Stimulated activated naive CD8-positive, alpha-beta T cell treated with anti-CD3 and anti-CD28 coated beads, Interleukin-15, Interleukin-2, amounts not matched to agents 100 ng/mL and 50 ng/mL, for 24 hours (primary cell): ENCODE results near the gene CDC16.

ENCODE experiments used
- H3K27ac Mint-ChIP-seq: one replicate; pipeline ENCODE4 v1.8.0; 2021; ENCODE audit warnings: mild to moderate bottlenecking, mixed read lengths
- H3K27me3 Mint-ChIP-seq: one replicate; pipeline ENCODE4 v1.8.0; 2021; ENCODE audit warnings: mixed read lengths
- H3K36me3 Mint-ChIP-seq: one replicate; pipeline ENCODE4 v1.8.0; 2021; ENCODE audit warnings: low read depth, mixed read lengths
- H3K4me1 Mint-ChIP-seq: one replicate; pipeline ENCODE4 v1.8.0; 2021; ENCODE audit warnings: low read depth, mixed read lengths
- H3K4me3 Mint-ChIP-seq: one replicate; pipeline ENCODE4 v1.8.0; 2021; ENCODE audit warnings: mild to moderate bottlenecking, mixed read lengths
- H3K9me3 Mint-ChIP-seq: one replicate; pipeline ENCODE4 v1.8.0; 2021; ENCODE audit warnings: mixed read lengths

Gene CDC16

DNA sequence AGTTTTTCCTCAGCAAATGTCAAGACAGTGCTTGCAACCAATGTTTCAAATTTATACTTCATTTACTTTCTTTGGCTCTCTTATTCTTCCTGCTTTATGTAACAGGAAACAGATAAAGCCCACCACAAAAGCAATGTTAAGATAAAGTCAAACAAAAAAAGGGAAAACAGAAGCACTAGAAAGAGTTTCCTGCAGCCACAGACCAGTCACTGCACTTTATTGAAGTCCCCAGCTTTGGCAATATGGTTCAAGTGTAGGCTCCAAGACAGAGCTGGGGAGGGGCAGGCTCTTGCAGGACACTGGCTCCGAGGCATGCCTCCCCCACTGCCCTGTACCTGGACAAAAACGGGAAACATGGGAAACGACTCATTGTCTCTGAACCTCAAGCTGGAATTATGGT is 15.3 kb upstream of the CDC16 start:
- Mint-ChIP-seq H3K4me3 (no peak overlapping the region), H3K4me1 (peaks cover 52% of the 10 kb centered on the region), H3K36me3 (no peaks in the 10 kb centered on the region), H3K27ac (no peak overlapping the region), H3K27me3 (no peaks in the 10 kb centered on the region), H3K9me3 (no peaks in the 10 kb centered on the region)

DNA sequence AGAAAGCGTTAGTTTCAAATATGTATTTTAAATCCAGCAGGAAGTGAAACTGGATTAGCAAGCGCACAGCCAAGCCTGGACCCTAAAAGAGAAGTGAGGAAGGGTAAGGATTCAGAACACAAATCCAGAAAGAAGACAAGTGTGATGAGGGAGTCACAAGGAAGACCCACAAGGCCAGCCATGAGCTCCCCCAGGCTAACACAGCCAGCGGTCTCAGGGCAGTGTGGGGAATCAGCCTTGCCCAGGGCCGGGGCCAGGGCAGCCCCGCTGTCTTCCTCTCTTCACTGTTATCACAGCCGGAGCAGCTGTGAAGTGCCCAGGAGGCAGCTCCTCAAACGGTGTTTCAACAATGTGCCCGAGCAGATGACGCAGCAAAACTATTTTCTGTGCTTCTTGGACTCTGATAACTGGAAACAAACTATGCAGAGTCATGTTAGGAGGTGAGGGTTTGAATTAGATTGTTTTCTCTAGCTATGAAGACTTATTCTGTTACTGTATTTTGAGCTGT is 12.2 kb upstream of the CDC16 start:
- peak overlapping the region; percentile 18 for H3K27ac Mint-ChIP-seq
- H3K4me1 Mint-ChIP-seq = peaks cover 81% of the 10 kb centered on the region
- H3K27me3 Mint-ChIP-seq = no peaks in the 10 kb centered on the region
- H3K4me3 Mint-ChIP-seq = no peak overlapping the region
- no peaks in the 10 kb centered on the region for H3K9me3 Mint-ChIP-seq
- no peaks in the 10 kb centered on the region for H3K36me3 Mint-ChIP-seq

DNA sequence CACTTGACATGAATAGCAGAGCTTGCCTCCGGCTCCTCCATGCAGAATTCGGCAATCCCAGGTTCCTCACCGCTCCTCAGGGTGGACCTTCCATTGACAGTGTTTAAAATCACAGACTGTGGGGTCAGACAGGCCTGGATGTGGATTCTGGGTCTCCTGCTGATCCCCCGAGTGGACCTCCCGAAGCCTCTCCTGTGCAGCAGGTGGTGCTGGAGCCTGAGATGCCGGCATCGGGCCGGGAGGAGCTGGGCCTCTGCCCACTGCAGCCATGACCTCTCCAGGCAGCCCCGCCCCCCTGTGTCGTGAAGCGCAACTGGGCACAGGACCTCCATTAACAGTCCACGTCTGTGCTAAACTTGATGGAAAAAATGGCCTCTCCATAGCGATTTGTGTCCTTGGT is 10.5 kb upstream of the CDC16 start:
- H3K36me3 Mint-ChIP-seq = no peaks in the 10 kb centered on the region
- no peaks in the 10 kb centered on the region for H3K27me3 Mint-ChIP-seq
- H3K4me3 Mint-ChIP-seq = no peak overlapping the region
- peaks cover 70% of the 10 kb centered on the region for H3K4me1 Mint-ChIP-seq
- no peak overlapping the region for H3K27ac Mint-ChIP-seq
- H3K9me3 Mint-ChIP-seq = no peaks in the 10 kb centered on the region

DNA sequence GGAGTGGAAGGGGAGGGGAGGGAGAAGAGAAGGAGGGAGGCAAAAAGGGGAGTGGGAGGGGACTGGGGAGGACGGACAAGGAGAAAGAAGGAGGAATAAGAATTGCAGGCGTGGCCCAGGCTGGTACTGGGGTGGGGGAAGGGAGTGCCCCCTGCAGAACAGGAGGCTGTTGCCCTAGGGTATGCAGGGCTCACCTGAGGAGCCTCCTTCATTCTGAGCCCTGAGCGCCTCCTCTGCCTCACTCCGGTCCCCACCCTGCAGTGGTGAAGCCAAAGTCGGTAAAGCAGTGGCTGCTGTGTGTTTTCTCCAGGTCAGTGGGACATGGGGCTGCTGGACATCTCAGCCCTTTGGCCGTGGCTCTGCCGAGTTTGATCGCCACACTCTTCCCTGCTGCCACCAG is 9.1 kb upstream of the CDC16 start:
- Mint-ChIP-seq H3K27me3 (peaks cover 6% of the 10 kb centered on the region), H3K9me3 (no peaks in the 10 kb centered on the region), H3K27ac (no peak overlapping the region), H3K4me1 (peaks cover 57% of the 10 kb centered on the region), H3K36me3 (no peaks in the 10 kb centered on the region), H3K4me3 (no peak overlapping the region)

DNA sequence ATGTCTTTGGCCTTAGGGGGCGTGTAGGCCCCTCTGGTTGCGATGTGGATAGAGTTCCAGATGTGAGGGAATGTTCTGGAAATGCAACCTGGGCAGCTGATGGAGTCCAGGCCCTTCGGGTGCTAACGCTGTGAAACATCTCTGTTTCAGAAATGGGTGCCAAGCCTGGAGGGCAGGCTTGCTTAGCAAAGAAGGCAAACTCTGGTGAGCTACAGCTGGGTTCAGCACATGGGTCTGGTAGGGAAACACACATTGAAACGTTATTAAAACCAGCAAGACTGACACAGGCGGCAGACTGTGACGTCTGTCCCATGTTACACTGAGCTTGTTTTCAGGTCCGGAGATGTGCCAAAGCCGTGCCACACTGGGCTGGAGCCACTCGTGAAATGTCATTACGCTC is 8.6 kb upstream of the CDC16 start:
- H3K27ac Mint-ChIP-seq = no peak overlapping the region

DNA sequence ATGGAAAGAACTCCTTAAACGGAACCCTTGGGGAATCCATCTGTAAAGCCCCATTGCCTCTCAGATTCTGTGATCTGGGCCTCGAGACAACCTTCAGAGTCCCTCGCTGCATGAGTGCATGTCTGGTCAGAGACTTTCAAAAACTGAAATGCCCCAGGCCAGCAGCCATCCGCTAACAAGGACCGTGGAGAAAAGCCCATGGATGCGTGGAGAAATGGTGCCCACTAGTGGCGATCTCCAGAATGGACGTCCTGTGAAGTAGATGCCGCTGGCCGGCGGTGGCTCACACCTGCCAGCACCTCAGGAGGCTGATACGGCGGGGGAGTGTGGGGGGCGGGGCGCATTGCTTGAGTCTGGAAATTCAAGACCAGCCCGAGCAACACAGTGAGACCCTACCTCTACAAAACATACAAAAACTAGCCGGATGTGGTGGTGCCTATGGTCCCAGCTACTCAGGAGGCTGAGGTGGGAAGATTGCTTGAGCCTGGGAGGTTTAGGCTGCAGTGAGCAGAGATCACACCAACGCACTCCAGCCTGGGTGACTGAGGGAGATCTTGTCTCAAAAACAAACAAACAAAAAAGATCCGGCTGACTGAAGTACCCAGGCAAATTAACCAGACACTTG is 7.9 kb upstream of the CDC16 start:
- Mint-ChIP-seq H3K36me3 (no peaks in the 10 kb centered on the region), H3K27me3 (peaks cover 8% of the 10 kb centered on the region), H3K27ac (no peak overlapping the region), H3K9me3 (no peaks in the 10 kb centered on the region), H3K4me1 (peaks cover 48% of the 10 kb centered on the region), H3K4me3 (no peak overlapping the region)

More for the DNA sequence above, 8.6 kb upstream of the CDC16 start:
- no peak overlapping the region for H3K4me3 Mint-ChIP-seq
- no peaks in the 10 kb centered on the region for H3K9me3 Mint-ChIP-seq
- peaks cover 8% of the 10 kb centered on the region for H3K27me3 Mint-ChIP-seq
- H3K36me3 Mint-ChIP-seq = no peaks in the 10 kb centered on the region
- peaks cover 55% of the 10 kb centered on the region for H3K4me1 Mint-ChIP-seq

DNA sequence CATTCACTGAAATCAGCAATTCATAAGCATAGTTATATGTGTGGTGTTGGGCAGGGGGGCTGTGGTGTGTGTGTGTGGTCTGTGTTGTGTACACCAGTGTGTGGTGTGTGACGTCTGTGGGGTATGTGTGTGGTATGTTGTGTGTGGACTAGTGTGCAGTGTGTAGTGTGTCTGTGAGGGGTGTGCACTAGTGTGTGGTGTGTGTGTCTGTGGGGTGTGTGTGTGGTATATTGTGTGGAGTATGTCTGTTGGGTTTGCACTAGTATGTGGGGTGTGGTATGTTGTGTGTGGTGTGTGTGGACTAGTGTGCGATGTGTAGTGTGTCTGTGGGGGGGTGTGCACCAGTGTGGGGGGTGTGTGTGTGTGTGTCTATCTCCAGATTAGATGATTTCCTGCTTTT is 7.2 kb upstream of the CDC16 start:
- no peak overlapping the region for H3K4me3 Mint-ChIP-seq
- H3K9me3 Mint-ChIP-seq = no peaks in the 10 kb centered on the region
- peaks cover 41% of the 10 kb centered on the region for H3K4me1 Mint-ChIP-seq
- no peaks in the 10 kb centered on the region for H3K36me3 Mint-ChIP-seq
- H3K27ac Mint-ChIP-seq = peak overlapping the region; percentile 17
- H3K27me3 Mint-ChIP-seq = peaks cover 8% of the 10 kb centered on the region

DNA sequence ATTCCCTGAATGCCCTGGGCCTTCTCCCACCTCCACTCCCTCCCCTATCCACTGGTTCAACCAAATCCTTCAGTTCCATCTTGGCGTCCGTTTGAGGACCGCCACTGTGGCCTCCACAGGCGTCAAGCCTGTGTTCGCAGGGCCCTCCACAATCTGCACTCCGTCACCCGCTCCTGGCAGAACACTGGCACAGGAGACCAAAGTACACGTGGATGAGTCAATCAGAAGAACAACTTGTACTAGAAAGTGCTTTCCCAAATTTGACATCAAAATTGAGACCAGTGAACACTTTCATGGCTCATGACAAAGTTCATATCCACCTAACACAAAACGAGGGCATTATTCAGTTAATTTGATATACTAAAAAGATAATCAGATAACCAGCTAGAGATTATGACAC is 6.5 kb upstream of the CDC16 start:
- Mint-ChIP-seq H3K36me3 (no peaks in the 10 kb centered on the region), H3K4me3 (no peak overlapping the region), H3K27me3 (peaks cover 8% of the 10 kb centered on the region), H3K9me3 (no peaks in the 10 kb centered on the region), H3K4me1 (peaks cover 37% of the 10 kb centered on the region), H3K27ac (no peak overlapping the region)

DNA sequence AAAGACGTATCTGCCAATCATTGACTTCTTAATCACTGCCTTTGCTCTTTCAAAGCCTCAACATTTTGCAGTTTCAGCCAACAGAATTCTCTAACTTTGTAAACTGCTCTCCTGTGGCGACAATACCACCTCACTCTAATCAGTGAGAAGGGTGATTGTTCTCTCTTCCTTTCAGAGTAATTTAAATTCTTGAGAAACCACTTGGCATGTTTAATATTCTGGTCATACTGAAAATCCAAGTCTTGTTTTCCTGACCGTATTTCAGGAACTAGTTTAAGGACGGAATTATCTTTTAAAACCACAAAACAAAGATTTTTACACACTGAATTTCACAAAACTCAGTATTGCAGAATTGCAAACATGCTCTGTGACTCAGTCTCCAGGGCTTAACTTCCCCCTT is 5.2 kb upstream of the CDC16 start:
- Mint-ChIP-seq H3K4me3 (no peak overlapping the region), H3K9me3 (no peaks in the 10 kb centered on the region), H3K4me1 (peaks cover 36% of the 10 kb centered on the region), H3K27ac (no peak overlapping the region), H3K36me3 (no peaks in the 10 kb centered on the region), H3K27me3 (peaks cover 8% of the 10 kb centered on the region)

DNA sequence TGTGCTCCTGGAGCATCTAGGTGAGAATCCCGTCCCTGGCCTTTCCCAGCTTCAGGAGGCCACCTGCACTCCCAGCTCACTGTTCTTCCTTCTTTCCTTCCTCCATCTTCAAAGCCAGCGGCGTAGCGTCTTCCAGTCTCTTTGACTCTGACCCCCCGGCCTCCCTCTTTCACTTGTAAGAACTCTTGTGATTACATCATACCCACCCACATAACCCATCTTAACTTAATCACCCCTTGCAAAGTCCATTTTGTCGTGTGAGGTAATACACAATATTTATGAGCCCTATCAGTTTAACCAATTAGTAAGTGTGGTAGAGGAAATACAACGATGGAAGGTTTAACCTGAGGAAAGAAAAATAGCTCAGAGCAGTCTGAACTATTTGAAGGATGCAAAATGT is 4.6 kb upstream of the CDC16 start:
- H3K36me3 Mint-ChIP-seq = peaks cover under 1% of the 10 kb centered on the region
- H3K4me1 Mint-ChIP-seq = peaks cover 31% of the 10 kb centered on the region
- H3K27ac Mint-ChIP-seq = peak overlapping the region; percentile 9
- no peaks in the 10 kb centered on the region for H3K9me3 Mint-ChIP-seq
- H3K27me3 Mint-ChIP-seq = peaks cover 8% of the 10 kb centered on the region
- no peak overlapping the region for H3K4me3 Mint-ChIP-seq

DNA sequence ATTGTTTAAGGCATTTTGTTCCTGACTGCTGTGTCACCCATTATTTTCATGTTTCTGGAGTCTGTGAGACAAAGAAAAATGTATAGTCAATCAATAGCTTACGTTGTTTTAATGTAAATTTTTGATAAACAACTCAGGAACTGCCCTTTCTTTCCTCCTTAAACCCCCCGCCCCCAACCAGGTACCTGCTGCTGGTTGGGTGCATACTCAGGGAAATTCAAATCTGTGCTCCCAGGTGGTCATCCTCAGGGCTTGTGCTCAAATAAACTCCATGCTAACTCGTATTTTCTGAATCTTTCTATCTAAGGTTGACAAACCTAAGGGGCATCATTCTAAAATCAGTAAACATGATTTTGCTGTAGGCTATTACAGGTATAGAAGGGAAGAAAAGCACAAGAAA is 4.1 kb upstream of the CDC16 start:
- no peak overlapping the region for H3K27ac Mint-ChIP-seq

DNA sequence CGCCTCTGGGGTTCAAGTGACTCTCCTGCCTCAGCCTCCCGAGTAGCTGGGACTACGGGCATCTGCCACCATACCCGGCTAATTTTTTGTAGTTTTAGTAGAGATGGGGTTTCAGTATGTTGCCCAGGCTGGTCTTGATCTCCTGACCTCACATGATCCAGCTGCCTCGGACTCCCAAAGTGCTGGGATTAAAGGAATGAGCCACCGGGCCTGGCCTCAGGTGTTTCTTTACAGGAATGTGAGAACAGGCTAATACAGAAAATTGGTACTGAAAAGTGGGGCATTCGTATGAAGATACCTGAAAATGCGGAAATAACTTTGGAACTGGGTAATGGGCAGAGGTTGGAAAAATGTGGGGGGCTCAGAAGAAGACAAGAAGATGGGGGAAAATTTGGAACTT is 2.8 kb upstream of the CDC16 start:
- Mint-ChIP-seq H3K27me3 (peaks cover 8% of the 10 kb centered on the region), H3K27ac (peak overlapping the region; percentile 3), H3K4me1 (peaks cover 27% of the 10 kb centered on the region), H3K36me3 (peaks cover 15% of the 10 kb centered on the region), H3K9me3 (no peaks in the 10 kb centered on the region), H3K4me3 (no peak overlapping the region)

More for the DNA sequence above, 4.1 kb upstream of the CDC16 start:
- no peak overlapping the region for H3K4me3 Mint-ChIP-seq
- H3K27me3 Mint-ChIP-seq = peaks cover 8% of the 10 kb centered on the region
- H3K36me3 Mint-ChIP-seq = peaks cover 5% of the 10 kb centered on the region
- peaks cover 32% of the 10 kb centered on the region for H3K4me1 Mint-ChIP-seq
- no peaks in the 10 kb centered on the region for H3K9me3 Mint-ChIP-seq

DNA sequence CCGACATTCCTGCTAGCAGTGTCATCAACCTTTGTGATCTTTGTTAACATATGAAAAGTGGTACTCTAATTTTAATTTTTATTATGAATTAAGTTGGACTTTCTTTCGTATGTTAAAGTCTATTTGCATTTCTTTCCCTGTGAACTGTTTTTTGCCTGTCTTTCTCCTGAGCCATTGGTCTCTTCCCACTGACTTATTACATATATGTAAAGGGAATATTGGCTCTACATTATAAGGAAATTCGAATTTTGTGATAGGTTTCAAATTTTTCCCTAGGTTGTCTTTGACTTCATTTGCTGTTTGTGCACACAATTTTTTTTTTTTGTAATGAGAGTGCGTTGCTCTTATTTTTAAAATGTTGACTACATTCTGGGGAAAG is 442 bp upstream of the CDC16 start:
- Mint-ChIP-seq H3K9me3 (no peaks in the 10 kb centered on the region), H3K4me1 (peaks cover 25% of the 10 kb centered on the region), H3K4me3 (peak overlapping the region; percentile 89), H3K36me3 (peaks cover 35% of the 10 kb centered on the region), H3K27me3 (peaks cover 8% of the 10 kb centered on the region), H3K27ac (peak overlapping the region; percentile 63)

DNA sequence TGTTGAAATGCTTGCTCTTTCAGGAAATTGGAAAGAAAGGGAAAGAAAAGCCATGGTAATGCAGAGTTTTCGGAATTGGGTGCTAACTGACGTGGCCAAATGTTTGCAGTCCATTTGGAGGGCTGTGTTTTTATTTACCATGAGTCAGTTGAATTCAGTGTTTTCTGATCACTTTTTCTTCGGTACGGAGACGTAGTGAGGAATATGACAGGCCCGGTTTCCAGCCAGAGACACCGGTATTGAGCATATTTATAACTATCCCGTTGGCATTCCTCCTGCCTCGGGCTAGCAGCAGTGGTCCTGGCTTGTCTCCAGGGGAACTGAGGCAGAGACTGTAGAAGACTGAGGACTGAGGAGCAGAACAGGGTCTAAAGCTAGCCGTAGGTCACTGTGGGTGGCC is 1.0 kb downstream of the CDC16 start:
- H3K27me3 Mint-ChIP-seq = peaks cover 2% of the 10 kb centered on the region
- peak overlapping the region; percentile 89 for H3K4me3 Mint-ChIP-seq
- H3K4me1 Mint-ChIP-seq = peaks cover 23% of the 10 kb centered on the region
- peak overlapping the region; percentile 68 for H3K27ac Mint-ChIP-seq
- H3K9me3 Mint-ChIP-seq = no peaks in the 10 kb centered on the region
- H3K36me3 Mint-ChIP-seq = peaks cover 44% of the 10 kb centered on the region

DNA sequence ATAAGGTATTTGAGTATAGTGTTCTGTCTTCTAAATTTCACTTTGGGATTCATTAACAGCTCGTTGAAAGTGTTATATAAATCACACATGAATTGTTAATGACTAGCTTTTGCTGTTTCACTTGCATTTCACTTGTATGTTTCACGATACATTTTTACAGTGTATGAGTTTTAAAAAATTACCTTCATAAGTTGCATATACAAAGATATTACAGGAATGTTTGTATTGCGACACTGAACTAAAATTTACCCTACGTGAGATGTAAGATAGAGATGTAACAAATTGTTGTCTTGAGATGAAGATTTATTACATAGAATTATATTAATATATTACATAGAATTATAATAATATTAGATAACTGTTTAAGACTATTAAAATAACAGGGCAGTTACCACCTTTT is 1.5 kb downstream of the CDC16 start:
- peak overlapping the region; percentile 89 for H3K4me3 Mint-ChIP-seq
- peak overlapping the region; percentile 68 for H3K27ac Mint-ChIP-seq
- no peaks in the 10 kb centered on the region for H3K27me3 Mint-ChIP-seq
- H3K9me3 Mint-ChIP-seq = no peaks in the 10 kb centered on the region
- H3K4me1 Mint-ChIP-seq = peaks cover 21% of the 10 kb centered on the region
- peaks cover 49% of the 10 kb centered on the region for H3K36me3 Mint-ChIP-seq

DNA sequence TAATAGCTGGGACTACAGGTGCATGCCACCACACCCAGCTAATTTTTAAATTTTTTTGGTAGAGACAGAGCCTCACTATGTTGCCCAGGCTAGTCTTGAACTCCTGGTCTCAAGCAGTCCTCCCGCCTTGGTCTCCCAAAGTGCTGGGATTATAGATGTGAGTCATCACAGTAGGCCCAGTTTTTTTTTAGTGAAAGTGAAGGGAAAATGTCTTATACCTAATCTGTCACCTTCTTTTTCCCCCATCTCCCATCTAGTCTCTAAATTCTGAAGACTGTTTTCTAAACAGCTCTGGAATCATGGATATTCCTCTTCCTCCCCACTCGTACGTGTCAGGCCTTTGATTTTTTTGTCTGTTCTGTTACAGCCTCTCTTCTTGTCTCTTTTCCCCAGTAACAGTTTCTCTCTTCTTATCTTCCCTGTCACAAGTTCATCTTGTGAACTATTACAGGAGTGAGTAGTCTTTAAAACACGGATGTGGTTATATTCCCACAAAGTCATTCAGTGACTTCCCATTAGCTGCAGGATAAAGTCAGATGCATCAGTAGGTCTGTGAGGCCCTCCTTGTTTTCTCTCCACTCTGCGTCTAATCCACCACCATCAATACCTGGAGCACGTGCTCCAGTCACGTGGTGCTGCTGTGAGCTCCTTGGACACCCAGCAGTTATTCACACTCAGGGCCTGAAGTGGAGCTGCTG is 2.9 kb downstream of the CDC16 start:
- Mint-ChIP-seq H3K4me1 (peaks cover 21% of the 10 kb centered on the region), H3K9me3 (no peaks in the 10 kb centered on the region), H3K27ac (peak overlapping the region; percentile 51), H3K4me3 (peak overlapping the region; percentile 30), H3K27me3 (no peaks in the 10 kb centered on the region), H3K36me3 (peaks cover 60% of the 10 kb centered on the region)
